Hepatocyte (in vitro differentiated cells): ENCODE results near the gene ARMH2.

Experiments used
- EZH2 ChIP-seq: fragments of 200-600 bp; sonication (generic); IDR thresholded peaks from 2 replicates; pipeline ENCODE4 v1.6.1; 2016; ENCODE audit warnings: antibody characterized with exemption, mild to moderate bottlenecking, borderline replicate concordance
- TF ChIP-seq, protein P1 (sequence below): fragments of 200-600 bp; sonication (generic); IDR thresholded peaks from 2 replicates; pipeline ENCODE4 v1.5.1; 2016; ENCODE audit warnings: antibody characterized with exemption, mild to moderate bottlenecking; ENCODE audit not compliant: poor library complexity

DNA sequence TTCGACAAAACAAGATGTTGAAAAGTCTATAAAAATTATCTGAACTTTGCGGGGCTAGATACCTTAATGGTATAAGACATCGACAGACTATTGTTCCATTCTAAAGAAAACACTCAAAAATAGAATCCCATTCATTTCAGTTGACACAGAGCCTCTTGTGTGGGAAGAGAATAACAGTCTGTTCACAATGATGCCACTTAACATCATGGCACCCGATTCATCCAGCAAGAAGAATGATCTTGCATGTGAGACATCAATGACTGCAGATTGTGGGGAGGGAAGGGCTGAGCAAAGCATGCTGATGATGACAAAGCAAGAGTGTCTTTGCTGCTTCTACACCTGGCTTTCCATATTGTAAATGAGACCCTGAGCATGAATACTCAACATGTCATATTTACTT is 49.7 kb upstream of the ARMH2 start:
- TF ChIP-seq, protein P1, sequence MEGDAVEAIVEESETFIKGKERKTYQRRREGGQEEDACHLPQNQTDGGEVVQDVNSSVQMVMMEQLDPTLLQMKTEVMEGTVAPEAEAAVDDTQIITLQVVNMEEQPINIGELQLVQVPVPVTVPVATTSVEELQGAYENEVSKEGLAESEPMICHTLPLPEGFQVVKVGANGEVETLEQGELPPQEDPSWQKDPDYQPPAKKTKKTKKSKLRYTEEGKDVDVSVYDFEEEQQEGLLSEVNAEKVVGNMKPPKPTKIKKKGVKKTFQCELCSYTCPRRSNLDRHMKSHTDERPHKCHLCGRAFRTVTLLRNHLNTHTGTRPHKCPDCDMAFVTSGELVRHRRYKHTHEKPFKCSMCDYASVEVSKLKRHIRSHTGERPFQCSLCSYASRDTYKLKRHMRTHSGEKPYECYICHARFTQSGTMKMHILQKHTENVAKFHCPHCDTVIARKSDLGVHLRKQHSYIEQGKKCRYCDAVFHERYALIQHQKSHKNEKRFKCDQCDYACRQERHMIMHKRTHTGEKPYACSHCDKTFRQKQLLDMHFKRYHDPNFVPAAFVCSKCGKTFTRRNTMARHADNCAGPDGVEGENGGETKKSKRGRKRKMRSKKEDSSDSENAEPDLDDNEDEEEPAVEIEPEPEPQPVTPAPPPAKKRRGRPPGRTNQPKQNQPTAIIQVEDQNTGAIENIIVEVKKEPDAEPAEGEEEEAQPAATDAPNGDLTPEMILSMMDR = no peak
- no peak for TF ChIP-seq EZH2
